GM12875 (cell line): ENCODE data around the gene CNIH4.

Experiments used
- H3K4me3 ChIP-seq: one replicate; pipeline ENCODE4 v1.5.1; 2011; ENCODE audit warnings: low read depth, low read length, control low read depth
- CTCF ChIP-seq: IDR thresholded peaks from 2 replicates; pipeline ENCODE4 v1.5.1; 2011; ENCODE audit warnings: low read depth, mild to moderate bottlenecking, control low read depth, inconsistent platforms, low read length, moderate library complexity, borderline replicate concordance; ENCODE audit not compliant: insufficient read depth

CNIH4 gene

GRCh38 chr1:224404916-224405603, 48.4 kb downstream of the CNIH4 start:
- no peak for TF ChIP-seq CTCF
- H3K4me3 ChIP-seq, result no peak overlapping the region

GRCh38 chr1:224405604-224405970, 48.9 kb downstream of the CNIH4 start:
- no peak for TF ChIP-seq CTCF

GRCh38 chr1:224406216-224406615, 49.5 kb downstream of the CNIH4 start:
- H3K4me3 ChIP-seq, result no peak overlapping the region
- no peak for TF ChIP-seq CTCF

More at GRCh38 chr1:224405604-224405970, 48.9 kb downstream of the CNIH4 start:
- no peak overlapping the region for H3K4me3 ChIP-seq

GRCh38 chr1:224407571-224408293, 51.1 kb downstream of the CNIH4 start:
- no peak for TF ChIP-seq CTCF
- H3K4me3 ChIP-seq, result no peak overlapping the region

GRCh38 chr1:224408294-224408590, 51.6 kb downstream of the CNIH4 start:
- no peak for TF ChIP-seq CTCF
- no peak overlapping the region for H3K4me3 ChIP-seq

GRCh38 chr1:224411766-224412165, 55.1 kb downstream of the CNIH4 start:
- H3K4me3 ChIP-seq, result no peak overlapping the region
- no peak for TF ChIP-seq CTCF

- no peak for TF ChIP-seq CTCF
- H3K4me3 ChIP-seq, result no peak overlapping the region
Measured at GRCh38 chr1:224420106-224420505, 63.4 kb downstream of the CNIH4 start.
